Ramos (cell line): ENCODE results near the gene MYRFL.
"Not testable (repeated sequence)": the region's sequence is repeated elsewhere in the genome, so short reads cannot be mapped to it uniquely, and the experiment has no call there.

Source experiments
- in situ Hi-C: fragments of 300-500 bp; cut with MboI; formaldehyde crosslinking; loops from one replicate; pipeline ENCODE4 v1.14.3; 2022; ENCODE audit warnings: low sequenced_read_pairs; ENCODE audit not compliant: unreplicated experiment

The MYRFL gene

DNA sequence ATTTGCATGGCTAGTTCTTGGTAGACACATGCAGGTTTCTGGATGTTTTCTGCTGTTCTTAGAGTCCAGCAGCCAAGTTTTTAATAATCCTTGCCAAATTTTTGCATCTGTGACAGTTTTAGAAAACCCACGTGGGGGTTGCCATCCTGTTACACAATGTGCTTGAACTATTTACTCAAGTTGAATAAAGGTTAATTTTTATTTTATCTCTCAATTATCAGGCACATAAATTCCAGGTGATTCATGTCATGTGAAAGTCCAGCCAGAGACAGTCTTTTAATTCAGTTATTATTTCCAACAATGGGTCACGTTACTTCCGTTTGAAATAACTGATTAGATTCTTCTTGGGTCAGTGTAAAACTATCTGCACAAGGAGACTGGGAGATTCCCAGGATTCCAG is 15.7 kb downstream of the MYRFL start:
- in situ Hi-C loops = no loop called here

DNA sequence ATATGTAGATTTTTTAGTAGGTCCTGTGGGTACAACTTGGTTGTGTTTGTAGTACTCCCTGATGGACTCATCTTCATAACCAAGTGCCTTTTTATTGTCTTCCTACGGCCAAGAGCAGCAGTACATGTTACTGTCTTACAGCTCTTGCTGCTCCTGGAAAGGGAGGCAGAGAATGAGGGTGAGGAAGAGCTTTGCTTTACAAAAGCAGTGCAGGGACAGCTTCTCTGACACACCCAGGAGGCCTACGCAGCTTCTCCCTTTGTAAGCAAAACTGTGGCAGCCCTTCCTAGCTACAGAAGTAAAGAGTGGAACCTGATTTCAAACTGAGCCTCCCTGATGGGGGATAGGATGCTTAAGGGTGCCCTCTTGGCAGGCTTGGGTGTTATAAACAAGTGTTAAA is 18.6 kb downstream of the MYRFL start:
- in situ Hi-C loops = no loop called here

DNA sequence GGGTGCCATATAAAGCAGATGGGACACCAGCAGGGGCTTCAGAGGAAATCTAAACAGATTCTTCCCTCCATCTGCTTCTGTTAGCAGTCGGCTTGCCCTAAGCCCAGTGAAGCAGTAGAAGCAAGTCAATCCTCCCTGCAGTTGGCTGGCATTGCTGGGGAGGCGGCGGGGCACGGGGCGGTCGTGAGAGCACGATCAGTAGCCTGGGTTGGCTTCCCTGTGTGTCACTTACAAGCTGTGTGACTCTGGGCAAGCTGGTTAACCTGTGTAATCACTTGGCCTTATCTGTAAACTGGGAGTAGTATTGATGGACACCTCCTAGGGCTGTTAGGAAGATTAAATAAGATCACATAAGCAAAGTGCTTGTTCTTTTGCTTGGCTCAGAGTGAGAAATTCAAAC is 19.4 kb downstream of the MYRFL start:
- in situ Hi-C loops = no loop called here

DNA sequence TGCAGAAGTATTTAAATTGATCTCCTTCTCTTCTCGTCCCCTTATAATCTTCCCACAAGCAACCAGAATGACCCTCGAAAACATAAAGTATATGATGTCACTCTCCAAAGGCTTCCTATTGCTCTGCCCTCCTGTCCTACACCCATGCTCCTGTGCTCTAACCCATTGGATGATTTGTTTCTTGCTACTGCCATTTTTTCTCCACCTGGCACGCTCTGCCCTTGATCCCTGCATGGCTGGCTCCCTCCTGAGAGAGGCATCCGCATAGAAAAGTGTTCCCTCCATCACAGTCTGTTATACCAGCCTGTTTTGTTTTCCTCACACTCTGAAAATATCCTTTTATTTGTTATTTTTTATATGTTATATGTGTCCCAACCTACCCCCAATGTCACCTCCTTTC is 19.8 kb downstream of the MYRFL start:
- in situ Hi-C loops = no loop called here

DNA sequence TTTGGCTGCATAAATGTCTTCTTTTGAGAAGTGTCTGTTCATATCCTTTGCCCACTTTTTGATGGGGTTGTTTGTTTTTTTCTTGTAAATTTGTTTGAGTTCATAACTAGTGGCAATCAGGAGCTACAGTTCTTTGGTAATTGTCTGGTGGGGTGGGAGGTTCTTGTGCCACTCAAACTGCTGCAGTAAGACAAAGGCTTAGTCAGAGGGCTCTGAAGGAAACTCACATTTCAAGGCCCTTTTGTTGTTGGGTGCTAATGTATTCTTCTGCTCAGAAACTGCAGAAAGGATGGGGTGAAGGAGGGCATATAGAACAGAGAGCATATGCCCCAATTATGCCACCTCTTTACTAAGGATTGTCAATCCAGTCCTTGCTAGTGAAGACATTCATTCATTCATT is 21.9 kb downstream of the MYRFL start:
- in situ Hi-C loops = no loop called here

DNA sequence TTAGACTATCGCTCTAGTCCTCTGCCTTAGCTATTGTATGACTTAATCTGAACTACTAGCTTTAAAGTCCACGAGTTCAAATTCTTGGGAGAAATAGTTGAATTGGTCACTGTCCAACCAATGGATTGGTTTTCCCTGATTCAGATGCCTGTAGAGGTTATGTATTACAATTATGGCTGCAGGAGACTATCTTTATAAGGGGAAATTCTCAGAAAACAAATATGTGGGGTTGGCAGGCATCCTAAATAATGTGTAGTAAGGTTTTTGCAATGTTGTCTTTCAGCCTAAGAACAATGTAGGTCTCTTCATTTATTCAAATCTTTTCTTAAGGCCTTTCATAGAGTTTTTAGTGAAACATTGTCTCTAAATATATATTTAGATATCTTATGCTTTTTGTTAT is 26.9 kb downstream of the MYRFL start:
- in situ Hi-C loops = no loop called here

DNA sequence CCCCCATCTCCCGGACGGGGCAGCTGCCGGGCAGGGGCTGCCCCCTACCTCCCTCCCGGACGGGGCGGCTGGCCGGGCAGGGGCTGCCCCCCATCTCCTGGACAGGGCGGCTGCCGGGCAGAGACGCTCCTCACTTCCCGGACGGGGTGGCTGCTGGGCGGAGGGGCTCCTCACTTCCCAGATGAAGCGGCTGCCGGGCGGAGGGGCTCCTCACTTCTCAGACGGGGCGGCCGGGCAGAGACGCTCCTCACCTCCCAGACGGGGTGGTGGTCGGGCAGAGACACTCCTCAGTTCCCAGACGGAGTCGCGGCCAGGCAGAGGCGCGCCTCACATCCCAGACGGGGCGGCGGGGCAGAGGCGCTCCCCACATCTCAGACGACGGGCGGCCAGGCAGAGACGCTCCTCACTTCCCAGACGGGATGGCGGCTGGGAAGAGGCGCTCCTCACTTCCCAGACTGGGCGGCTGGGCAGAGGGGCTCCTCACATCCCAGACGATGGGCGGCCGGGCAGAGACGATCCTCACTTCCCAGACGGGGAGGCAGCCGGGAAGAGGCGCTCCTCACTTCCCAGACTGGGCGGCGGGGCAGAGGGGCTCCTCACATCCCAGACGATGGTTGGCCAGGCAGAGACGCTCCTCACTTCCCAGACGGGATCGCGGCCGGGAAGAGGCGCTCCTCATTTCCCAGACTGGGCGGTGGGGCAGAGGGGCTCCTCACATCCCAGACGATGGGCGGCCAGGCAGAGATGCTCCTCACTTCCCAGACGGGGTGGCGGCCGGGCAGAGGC is 28.3 kb downstream of the MYRFL start:
- in situ Hi-C loops = not testable (repeated sequence)

DNA sequence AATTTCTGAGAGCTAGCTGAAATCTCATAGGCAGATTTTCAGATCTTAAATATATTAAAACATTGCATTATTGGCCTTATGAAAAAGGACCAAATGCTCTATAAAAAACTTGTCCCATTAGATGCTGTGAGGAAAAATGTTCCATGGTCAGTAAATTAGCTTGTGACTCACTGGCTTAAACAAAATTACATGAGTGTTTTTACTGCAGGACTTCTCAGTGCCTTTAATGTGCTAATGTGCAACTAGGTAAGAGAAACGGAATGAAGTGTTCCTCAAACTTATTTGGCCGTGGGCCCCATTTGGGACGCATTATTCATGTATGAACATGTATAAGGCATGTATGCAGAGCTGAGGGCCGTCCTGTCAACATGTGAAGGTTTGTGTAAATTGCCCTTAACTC is 41.7 kb downstream of the MYRFL start:
- in situ Hi-C loops = no loop called here

DNA sequence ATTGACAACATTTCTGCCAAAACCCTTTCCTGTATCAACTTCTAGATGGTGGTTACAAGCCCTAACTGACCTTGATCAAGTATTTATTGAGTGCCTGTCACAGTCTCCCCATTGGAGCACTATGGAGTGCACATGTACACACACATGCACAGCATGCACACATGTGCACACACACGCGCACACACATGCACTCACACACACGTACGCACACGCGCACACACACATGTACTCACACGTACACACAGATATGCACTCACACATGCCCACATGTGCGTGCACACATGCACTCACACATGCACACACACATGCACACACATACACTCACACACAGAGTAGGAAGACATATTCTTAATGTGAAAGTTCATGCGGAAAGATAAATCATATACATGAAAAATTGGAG is 43.7 kb downstream of the MYRFL start:
- in situ Hi-C loops = no loop called here

DNA sequence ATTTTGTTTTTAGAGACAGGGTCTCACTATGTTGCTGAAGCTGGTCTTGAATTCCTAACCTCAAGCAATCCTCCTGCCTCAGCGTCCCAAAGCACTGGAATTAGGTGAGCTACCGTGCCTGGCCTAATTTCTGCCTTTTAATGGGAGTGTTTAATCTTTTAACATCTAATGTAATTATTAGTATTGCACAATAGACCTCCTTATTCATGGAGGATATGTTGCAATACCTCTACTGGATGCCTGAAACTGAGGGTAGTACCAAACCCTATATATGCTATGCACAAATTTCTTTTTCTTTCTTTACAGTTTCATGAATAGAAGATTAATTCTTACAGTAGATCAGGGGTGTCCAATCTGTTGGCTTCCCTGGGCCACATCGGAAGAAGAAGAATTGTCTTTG is 47.8 kb downstream of the MYRFL start:
- in situ Hi-C loops = no loop called here

DNA sequence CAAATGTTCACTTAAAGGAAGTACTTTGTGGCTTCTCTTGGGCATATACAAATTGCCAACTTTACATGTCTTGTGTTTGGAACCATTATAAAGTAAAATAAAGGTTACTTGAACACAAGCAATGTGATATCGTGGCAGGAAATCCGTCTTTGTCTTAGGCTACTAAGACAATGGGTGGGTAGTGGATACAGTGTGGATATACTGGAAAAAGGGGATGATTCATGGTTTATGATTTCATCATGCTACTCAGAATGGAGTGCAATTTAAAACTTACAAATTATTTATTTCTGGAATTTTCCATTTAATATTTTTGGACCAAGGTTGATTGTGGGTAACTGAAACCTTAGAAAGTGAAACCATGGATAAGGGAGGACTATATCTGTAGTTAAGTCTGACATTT is 48.4 kb downstream of the MYRFL start:
- in situ Hi-C loops = no loop called here

DNA sequence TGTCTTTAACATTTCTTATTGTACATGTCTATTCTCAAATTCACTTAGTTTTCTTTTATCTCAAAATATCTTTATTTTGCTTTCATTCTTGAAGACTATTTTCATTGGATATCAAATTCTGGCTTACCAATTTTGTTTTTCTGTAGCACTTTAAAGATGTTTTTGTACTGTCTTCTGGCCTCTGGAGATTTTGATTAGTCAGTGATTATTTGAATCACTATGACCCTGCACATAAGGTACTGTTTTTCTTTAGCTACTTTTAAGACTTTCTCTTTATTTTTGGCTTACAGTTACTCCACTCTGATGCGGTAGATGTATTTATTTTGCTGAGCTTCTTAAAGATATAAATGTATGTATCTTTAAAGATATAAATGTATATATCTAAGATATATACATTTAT is 49.6 kb downstream of the MYRFL start:
- in situ Hi-C loops = no loop called here

DNA sequence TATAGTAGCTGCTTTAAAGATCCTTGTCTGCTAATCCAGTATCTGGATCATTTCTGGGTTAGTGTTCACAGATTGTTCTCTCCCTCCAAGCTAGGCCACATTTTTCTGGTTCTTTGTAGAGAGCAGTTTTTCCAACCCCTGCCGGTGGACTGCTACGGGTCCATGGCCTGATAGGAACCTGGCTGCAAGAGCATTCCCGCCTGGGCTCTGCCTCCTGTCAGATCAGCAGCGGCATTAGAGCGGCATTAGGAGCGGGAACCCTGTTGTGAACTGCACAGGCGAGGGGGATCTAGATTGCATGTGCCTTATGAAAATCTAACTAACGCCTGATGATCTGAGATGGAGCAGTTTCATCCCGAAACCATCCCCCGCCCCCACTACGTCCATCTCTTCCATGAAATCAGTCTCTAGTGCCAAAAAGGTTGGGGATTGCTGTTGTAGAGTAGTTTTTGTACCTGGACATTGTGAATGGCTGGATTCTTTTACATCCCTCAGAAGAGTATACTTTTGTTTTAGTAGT is 50.4 kb downstream of the MYRFL start:
- in situ Hi-C loops = no loop called here

DNA sequence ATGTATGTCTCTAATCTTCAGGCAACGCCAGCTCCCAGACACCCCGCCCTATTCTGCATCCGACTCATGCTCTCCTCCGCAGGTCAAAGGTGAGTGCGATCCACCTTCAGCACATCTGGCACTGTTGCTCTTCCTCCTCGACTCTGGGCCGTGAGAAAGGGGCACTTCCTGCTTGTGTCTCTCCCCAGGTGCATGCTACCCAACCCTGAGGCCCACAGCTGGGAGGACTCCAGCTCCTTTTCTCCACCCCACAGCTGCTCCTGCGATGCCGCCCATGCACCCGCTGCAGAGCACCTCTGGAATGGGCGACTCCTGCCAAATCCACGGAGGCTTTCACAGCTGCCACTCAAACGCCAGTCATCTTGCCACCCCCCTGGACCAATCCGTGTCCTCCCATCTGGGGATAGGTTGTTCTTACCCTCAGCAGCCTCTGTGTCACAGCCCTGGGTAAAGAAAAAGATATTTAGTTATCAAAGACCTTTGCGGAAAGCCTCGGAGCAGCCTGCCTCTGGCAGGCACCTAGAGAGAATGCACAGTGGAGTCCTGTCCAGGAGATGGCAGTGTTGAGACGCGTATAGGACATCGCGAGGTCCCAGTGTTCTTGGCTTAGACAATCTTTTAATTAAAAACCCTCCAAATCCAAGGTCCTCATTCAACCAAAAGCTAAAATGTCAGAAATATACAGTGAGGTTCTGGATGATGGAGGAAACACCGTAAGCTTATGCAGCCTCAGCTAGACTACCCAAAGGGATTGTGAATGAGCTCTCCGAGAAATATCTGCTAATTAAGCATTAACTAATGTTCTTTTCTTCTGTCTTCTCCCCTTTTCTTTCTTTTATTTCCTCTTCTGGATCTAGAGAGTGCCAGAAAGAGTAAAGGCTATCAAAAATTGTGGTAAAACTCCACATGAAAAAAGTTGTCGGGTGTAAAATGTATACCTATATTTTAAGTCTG is 54.3 kb downstream of the MYRFL start:
- in situ Hi-C loops = no loop called here

DNA sequence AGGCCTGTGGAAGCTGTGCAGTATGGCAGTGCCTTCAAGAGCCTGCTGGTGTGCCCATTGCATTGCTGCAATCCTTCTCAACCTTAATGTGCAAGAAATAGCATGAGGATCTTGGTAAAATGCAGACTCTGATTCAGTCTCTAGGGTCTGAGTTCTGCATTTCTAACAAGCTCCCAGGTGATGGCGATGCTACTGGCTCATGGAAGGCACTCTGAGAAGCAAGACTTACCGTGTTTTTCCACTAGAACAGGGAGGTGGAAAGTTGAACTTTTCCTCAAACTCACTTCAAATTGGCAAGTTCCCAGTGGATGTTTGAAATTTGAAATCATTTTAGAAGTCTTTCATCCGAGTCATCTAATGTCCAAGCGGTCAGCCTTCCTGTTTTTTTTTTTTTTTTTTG is 55.5 kb downstream of the MYRFL start:
- in situ Hi-C loops = loop anchor here (5.0 kb wide), 1 partner anchor 847 kb away; no protein-coding TSS in a partner anchor

DNA sequence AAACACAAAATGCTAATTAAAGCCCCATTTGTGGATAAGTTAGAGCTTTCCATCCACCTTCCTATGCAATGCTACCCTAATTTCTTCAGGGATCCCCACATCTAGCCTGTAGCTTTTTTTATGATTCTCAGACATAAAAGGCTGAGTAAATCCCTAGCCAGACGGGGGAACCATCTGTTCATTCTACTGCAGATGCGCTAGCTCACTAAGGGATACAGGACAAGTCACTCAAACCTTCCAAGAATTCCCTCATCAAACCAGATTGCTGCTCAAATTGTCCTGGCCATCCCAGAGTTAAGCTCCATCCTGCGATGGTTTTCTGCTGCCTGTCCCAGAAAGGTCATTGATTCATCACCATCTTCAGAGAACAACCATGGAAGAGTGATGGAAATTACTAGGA is 56.7 kb downstream of the MYRFL start:
- in situ Hi-C loops = loop anchor here (5.0 kb wide), 1 partner anchor 846 kb away; no protein-coding TSS in a partner anchor

DNA sequence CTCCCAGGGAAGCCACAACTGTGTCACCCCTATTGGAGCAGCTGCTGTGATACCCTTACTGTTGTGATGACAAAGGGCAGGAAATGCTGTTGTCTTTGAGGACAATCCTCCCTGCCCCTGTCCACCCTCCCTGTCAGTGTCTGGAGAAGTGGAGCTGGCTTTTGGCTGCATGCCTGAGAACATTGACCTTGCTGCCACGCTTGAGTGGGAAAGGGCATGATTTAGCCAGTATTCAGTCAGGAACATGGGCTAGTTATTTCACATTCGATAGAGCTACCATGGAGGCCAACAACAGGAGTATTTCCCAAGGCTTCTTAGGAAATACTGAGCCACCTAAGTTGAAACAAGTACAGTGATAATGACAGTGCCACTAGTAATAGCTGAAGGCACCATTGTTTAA is 59.4 kb downstream of the MYRFL start:
- in situ Hi-C loops = loop anchor here (5.0 kb wide), 1 partner anchor 843 kb away; no protein-coding TSS in a partner anchor

DNA sequence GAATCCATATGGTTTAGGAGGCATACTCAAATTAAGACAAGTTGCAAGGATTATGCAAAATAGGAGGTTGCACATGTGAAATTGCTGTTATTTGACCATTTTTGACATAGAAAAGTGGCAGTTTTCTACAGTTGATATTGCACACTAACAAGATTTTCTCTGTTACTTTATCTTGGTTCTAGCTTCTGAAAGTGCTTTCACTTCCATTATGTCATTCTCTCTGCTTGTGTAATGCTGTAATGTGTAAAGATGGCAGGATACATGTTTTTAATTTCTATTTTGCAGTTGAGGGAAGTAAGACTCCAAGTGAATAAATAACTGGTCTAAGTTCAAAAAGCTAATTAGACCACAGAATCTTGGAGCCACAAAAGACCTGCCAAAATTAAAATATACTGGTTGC is 60.6 kb downstream of the MYRFL start:
- in situ Hi-C loops = no loop called here

DNA sequence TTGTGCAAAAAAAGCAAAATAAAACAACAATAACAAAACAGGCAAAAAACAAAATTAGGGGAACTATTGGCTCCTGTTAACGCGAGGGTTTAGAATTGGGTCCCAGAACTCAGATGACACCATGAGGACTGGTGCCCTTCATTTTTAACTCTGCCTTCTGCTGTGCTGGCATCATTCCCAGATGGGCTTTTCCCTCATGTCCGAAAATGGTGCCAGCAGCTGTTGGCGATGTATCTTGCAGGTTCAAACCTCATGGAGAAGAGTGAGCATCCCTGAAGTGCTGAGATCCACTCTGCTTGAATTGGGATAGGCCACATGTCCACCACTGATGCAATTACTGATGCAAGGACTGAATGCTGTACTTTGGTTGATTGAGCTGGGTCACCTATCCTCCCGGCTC is 61.1 kb downstream of the MYRFL start:
- in situ Hi-C loops = no loop called here

DNA sequence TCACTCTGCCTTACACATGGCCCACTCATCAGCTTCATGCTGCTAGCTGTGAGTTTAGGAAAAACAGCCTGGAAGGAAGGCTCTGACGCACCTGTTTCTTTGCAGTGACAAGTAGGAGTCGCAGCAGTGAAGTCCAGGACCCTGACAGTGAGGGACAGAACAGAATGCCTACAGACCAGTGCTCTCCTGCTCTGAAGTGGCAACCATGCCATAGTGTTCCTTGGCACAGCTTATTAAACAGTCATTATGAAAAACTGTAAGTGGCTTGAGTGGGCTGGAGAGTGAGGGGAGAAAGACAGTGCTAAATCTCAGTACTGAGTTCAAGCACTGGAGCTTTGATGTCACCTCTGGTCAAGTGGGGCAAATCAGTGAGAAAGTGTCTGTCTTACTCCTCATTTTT is 61.7 kb downstream of the MYRFL start:
- in situ Hi-C loops = no loop called here

DNA sequence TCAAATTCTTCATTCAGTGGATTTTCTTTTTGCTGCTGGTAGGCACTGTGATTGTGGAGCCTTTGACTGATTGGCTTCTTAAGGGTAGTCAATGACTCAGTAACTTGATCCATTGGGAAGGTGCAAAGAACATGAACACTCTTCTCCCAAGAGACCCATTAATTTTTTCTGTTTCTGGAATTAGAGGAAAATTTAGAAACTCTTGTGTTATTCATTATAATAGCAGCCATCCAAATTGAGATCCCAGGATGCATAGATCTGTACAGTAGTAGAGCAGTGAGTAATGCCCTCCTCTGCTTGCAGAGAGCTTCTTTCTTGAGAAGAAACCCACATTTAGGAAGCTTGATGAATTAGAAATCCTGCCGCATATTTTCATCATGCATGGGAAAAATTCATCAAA is 63.9 kb downstream of the MYRFL start:
- in situ Hi-C loops = no loop called here
